Astrocyte (in vitro differentiated cells and primary cell): Measurements from ENCODE around the gene SQSTM1. TPM values are rescaled to one million over a fixed set of nuclear protein-coding genes. Genes with fewer than 3 reads are reported as not detected.
A peak's percentile ranks its signal among the peaks of the same experiment; 100 is the strongest.

Experiments used
- DNase-seq: peaks from one replicate; pipeline ENCODE4 v3.0.0-alpha.2; 2010; ENCODE audit warnings: low read depth
- FAIRE-seq: peaks from 2 replicates; lab custom pipeline; 2011; peaks lifted over from hg19 to GRCh38; lab: Jason Lieb, UNC
- H2AFZ ChIP-seq: 2 replicates; pipeline ENCODE4 v1.6.0; 2012; ENCODE audit warnings: low read depth, low read length, inconsistent platforms
- H3K27ac ChIP-seq: 2 replicates; pipeline ENCODE4 v1.5.1; 2011; ENCODE audit warnings: low read depth, low read length, inconsistent platforms
- H3K27me3 ChIP-seq: 2 replicates; pipeline ENCODE4 v1.6.0; 2011; ENCODE audit warnings: low read length, inconsistent platforms; ENCODE audit not compliant: insufficient read depth
- H3K36me3 ChIP-seq: 2 replicates; pipeline ENCODE4 v1.5.1; 2011; ENCODE audit warnings: low read length, inconsistent platforms; ENCODE audit not compliant: insufficient read depth
- H3K4me1 ChIP-seq: 2 replicates; pipeline ENCODE4 v1.5.1; 2011; ENCODE audit warnings: low read length, inconsistent platforms; ENCODE audit not compliant: insufficient read depth
- H3K4me2 ChIP-seq: 2 replicates; pipeline ENCODE4 v1.6.0; 2012; ENCODE audit warnings: low read length, inconsistent platforms
- H3K4me3 ChIP-seq: 2 replicates; pipeline ENCODE4 v1.5.1; 2011; ENCODE audit warnings: low read depth, mild to moderate bottlenecking, low read length, inconsistent platforms; ENCODE audit not compliant: insufficient read depth
- H3K79me2 ChIP-seq: 2 replicates; pipeline ENCODE4 v1.6.0; 2012; ENCODE audit warnings: mild to moderate bottlenecking, low read length, inconsistent platforms; ENCODE audit not compliant: insufficient read depth
- H3K9ac ChIP-seq: 2 replicates; pipeline ENCODE4 v1.6.0; 2012; ENCODE audit warnings: mild to moderate bottlenecking, low read length, inconsistent platforms
- H3K9me3 ChIP-seq: 2 replicates; pipeline ENCODE4 v1.5.1; 2012; ENCODE audit warnings: low read depth, mild to moderate bottlenecking, low read length, inconsistent platforms; ENCODE audit not compliant: insufficient read depth
- H4K20me1 ChIP-seq: 2 replicates; pipeline ENCODE4 v1.6.0; 2012; ENCODE audit warnings: low read length, inconsistent platforms; ENCODE audit not compliant: insufficient read depth
- H3K27ac Mint-ChIP-seq: one replicate; pipeline ENCODE4 v1.8.0; 2021; ENCODE audit warnings: mild to moderate bottlenecking, mixed read lengths; ENCODE audit not compliant: unreplicated experiment
- H3K27me3 Mint-ChIP-seq: one replicate; pipeline ENCODE4 v1.8.0; 2021; ENCODE audit warnings: low read depth, mixed read lengths; ENCODE audit not compliant: unreplicated experiment
- H3K36me3 Mint-ChIP-seq: one replicate; pipeline ENCODE4 v1.8.0; 2021; ENCODE audit warnings: low read depth, mixed read lengths; ENCODE audit not compliant: unreplicated experiment
- H3K4me1 Mint-ChIP-seq: one replicate; pipeline ENCODE4 v1.8.0; 2021; ENCODE audit warnings: low read depth, mixed read lengths; ENCODE audit not compliant: unreplicated experiment
- H3K4me3 Mint-ChIP-seq: one replicate; pipeline ENCODE4 v1.8.0; 2021; ENCODE audit warnings: mild to moderate bottlenecking, moderate library complexity, mixed read lengths; ENCODE audit not compliant: unreplicated experiment
- H3K9me3 Mint-ChIP-seq: one replicate; pipeline ENCODE4 v1.8.0; 2021; ENCODE audit warnings: mild to moderate bottlenecking, mixed read lengths; ENCODE audit not compliant: unreplicated experiment
- CTCF ChIP-seq: IDR thresholded peaks from 2 replicates; pipeline ENCODE4 v1.5.1; 2011; ENCODE audit warnings: low read depth, mild to moderate bottlenecking, inconsistent platforms, low read length, moderate library complexity; ENCODE audit not compliant: insufficient read depth
- EZH2 ChIP-seq: IDR thresholded peaks from 2 replicates; pipeline ENCODE4 v1.6.1; 2012; ENCODE audit warnings: mild to moderate bottlenecking, low read length, inconsistent platforms; ENCODE audit not compliant: insufficient read depth
- total RNA-seq: library from RNA; stranded (reverse); gene quantifications from 2 replicates; pipeline ENCODE4 v1.2.1, GENCODE V29; 2021

Gene SQSTM1
- total RNA-seq, 1 donor from 2014 or later = 262 TPM

- Mint-ChIP-seq H3K9me3 (peaks cover 2% of the 10 kb centered on the region), H3K4me3 (peak overlapping the region; percentile 9), H3K27ac (no peak overlapping the region), H3K36me3 (peaks cover 11% of the 10 kb centered on the region), H3K4me1 (no peaks in the 10 kb centered on the region), H3K27me3 (no peaks in the 10 kb centered on the region)
- Histone ChIP-seq H3K9me3 (no peaks in the 10 kb centered on the region), H3K4me3 (no peak overlapping the region), H3K4me1 (no peaks in the 10 kb centered on the region), H3K79me2 (no peaks in the 10 kb centered on the region), H3K4me2 (no peak overlapping the region), H3K27ac (no peak overlapping the region), H3K36me3 (peaks cover 11% of the 10 kb centered on the region), H2AFZ (no peak overlapping the region), H3K9ac (no peak overlapping the region), H3K27me3 (no peaks in the 10 kb centered on the region), H4K20me1 (peaks cover 19% of the 10 kb centered on the region)
- DNase-seq (no peak), FAIRE-seq (no peak)
- TF ChIP-seq CTCF (no peak), EZH2 (no peak)
These were observed 38.9 kb upstream of the SQSTM1 start for GRCh38 chr5:179781846-179782245.

- H3K9me3 ChIP-seq = no peaks in the 10 kb centered on the region
- H3K27ac Mint-ChIP-seq = no peak overlapping the region
- TF ChIP-seq CTCF = no peak
- TF ChIP-seq EZH2 = no peak
These were observed 37.6 kb upstream of the SQSTM1 start for GRCh38 chr5:179783128-179783527.

GRCh38 chr5:179786861-179787260 is 33.8 kb upstream of the SQSTM1 start:
- TF ChIP-seq CTCF (no peak), EZH2 (no peak)
- Histone ChIP-seq H3K9ac (no peak overlapping the region), H3K27ac (no peak overlapping the region), H3K4me2 (no peak overlapping the region), H4K20me1 (peaks cover 8% of the 10 kb centered on the region), H3K9me3 (no peaks in the 10 kb centered on the region), H3K4me3 (no peak overlapping the region), H3K27me3 (no peaks in the 10 kb centered on the region), H3K4me1 (no peaks in the 10 kb centered on the region), H2AFZ (no peak overlapping the region), H3K36me3 (no peaks in the 10 kb centered on the region), H3K79me2 (no peaks in the 10 kb centered on the region)
- Mint-ChIP-seq H3K36me3 (no peaks in the 10 kb centered on the region), H3K27ac (no peak overlapping the region), H3K4me3 (no peak overlapping the region), H3K27me3 (no peaks in the 10 kb centered on the region), H3K4me1 (no peaks in the 10 kb centered on the region), H3K9me3 (peaks cover 2% of the 10 kb centered on the region)
- no peak for DNase-seq
- FAIRE-seq = no peak

More at GRCh38 chr5:179783128-179783527, 37.6 kb upstream of the SQSTM1 start:
- no peak overlapping the region for H3K27ac ChIP-seq
- Mint-ChIP-seq H3K9me3 (peaks cover 2% of the 10 kb centered on the region), H3K4me3 (no peak overlapping the region), H3K4me1 (no peaks in the 10 kb centered on the region), H3K36me3 (peaks cover 9% of the 10 kb centered on the region), H3K27me3 (no peaks in the 10 kb centered on the region)
- no peak overlapping the region for H3K4me3 ChIP-seq
- H3K4me1 ChIP-seq = no peaks in the 10 kb centered on the region
- no peaks in the 10 kb centered on the region for H3K79me2 ChIP-seq
- peaks cover 13% of the 10 kb centered on the region for H4K20me1 ChIP-seq
- H3K36me3 ChIP-seq = peaks cover 10% of the 10 kb centered on the region
- H3K4me2 ChIP-seq = no peak overlapping the region
- no peaks in the 10 kb centered on the region for H3K27me3 ChIP-seq
- no peak overlapping the region for H2AFZ ChIP-seq
- no peak overlapping the region for H3K9ac ChIP-seq
- FAIRE-seq = no peak
- no peak for DNase-seq
